GM23248 (cell line): ENCODE measurements around the gene UBTD2.

Source experiments
- EZH2 ChIP-seq: fragments of 200-600 bp; sonication (generic); IDR thresholded peaks from 2 replicates; pipeline ENCODE4 v1.6.1; 2018; ENCODE audit warnings: antibody characterized with exemption, mild to moderate bottlenecking; ENCODE audit not compliant: insufficient read depth, poor library complexity, severe bottlenecking
- EZH2phosphoT487 ChIP-seq: fragments of 200-600 bp; sonication (generic); IDR thresholded peaks from 2 replicates; pipeline ENCODE4 v1.6.1; 2018; ENCODE audit warnings: antibody characterized with exemption, moderate library complexity, mild to moderate bottlenecking, low read depth; ENCODE audit not compliant: insufficient read depth

- TF ChIP-seq EZH2 (no peak), EZH2phosphoT487 (no peak)
These were observed 4.9 kb upstream of the UBTD2 start for GRCh38 chr5:172288465-172288864.
